ENCODE data around the gene RTN4IP1. TPM values are rescaled to one million over a fixed set of nuclear protein-coding genes. Genes with fewer than 3 reads are reported as not detected.
A peak's percentile ranks its signal among the peaks of the same experiment; 100 is the strongest.

The RTN4IP1 gene
- total and polyA plus RNA-seq, 11 donors, result 6.9 to 23.3 (median 13.6) TPM

- TF ChIP-seq POLR2A (IDR thresholded peaks at IDR 0.05) (no peak), CTCF (IDR thresholded peaks at IDR 0.05) (no peak)
- peaks cover 0 to 58% (median 8%) of the 10 kb centered on the region in 12 donors for H3K4me1 ChIP-seq
- H3K4me3 ChIP-seq, result no peak overlapping the region
- no peaks in the 10 kb centered on the region for H3K9me3 ChIP-seq
- peak overlapping the region in 6 of 12 donors; percentile 31 to 78 (median 38) for H3K27ac ChIP-seq
- DNase-seq (no peak), ATAC-seq (peak in 3 of 4 donors; percentile 44 to 70 (median 59))
- intact Hi-C loops (cut with DNase I), result no loop called here
- 32 to 56% (median 34%) methylated on average over 5 of the region's 5 CpGs for WGBS, 4 donors
- H3K36me3 ChIP-seq, result peaks cover 0 to 38% (median 0%) of the 10 kb centered on the region in 9 donors
- H3K27me3 ChIP-seq, result no peaks in the 10 kb centered on the region
Observed at GRCh38 chr6:106546691-106547414, 82.4 kb downstream of the RTN4IP1 start.

GRCh38 chr6:106546261-106546690 lies 83.0 kb downstream of the RTN4IP1 start:
- no peaks in the 10 kb centered on the region for H3K27me3 ChIP-seq
- DNase-seq (no peak), ATAC-seq (peak in 1 of 4 donors; percentile 53)
- peaks cover 0 to 44% (median 0%) of the 10 kb centered on the region in 9 donors for H3K36me3 ChIP-seq
- peak overlapping the region in 6 of 12 donors; percentile 31 to 78 (median 38) for H3K27ac ChIP-seq
- intact Hi-C loops (cut with DNase I), result no loop called here
- peaks cover 0 to 58% (median 8%) of the 10 kb centered on the region in 12 donors for H3K4me1 ChIP-seq
- TF ChIP-seq CTCF (IDR thresholded peaks at IDR 0.05) (no peak), POLR2A (IDR thresholded peaks at IDR 0.05) (no peak)
- H3K4me3 ChIP-seq, result no peak overlapping the region
- WGBS, 4 donors, result 44 to 56% (median 47%) methylated on average over 2 of the region's 2 CpGs
- no peaks in the 10 kb centered on the region for H3K9me3 ChIP-seq

DNA sequence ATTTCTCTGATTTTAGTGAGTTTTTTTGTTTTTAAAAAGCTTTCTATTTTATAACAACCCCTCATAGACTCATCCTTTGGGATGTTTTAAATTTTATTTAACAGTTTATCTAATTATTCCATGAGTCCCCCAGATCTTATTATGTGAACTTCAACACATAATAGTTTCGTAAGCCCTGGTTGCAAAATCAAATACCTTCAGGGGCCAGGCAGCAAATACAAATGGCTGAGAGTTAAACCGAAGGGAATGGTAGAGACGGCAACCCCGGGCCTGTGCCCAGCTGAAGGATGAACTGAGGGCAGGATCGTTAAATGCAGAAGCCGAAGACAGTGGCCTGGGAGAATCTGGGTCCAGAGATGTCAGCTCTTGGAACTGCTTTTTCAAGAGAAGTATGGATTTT lies 88.4 kb downstream of the RTN4IP1 start:
- Histone ChIP-seq H3K27ac (no peak overlapping the region), H3K4me3 (no peak overlapping the region), H3K4me1 (peaks cover 0 to 40% (median 0%) of the 10 kb centered on the region in 12 donors), H3K36me3 (peaks cover 0 to 35% (median 0%) of the 10 kb centered on the region in 9 donors), H3K27me3 (no peaks in the 10 kb centered on the region), H3K9me3 (no peaks in the 10 kb centered on the region)
- TF ChIP-seq POLR2A (IDR thresholded peaks at IDR 0.05), result no peak
- no peak for TF ChIP-seq CTCF (IDR thresholded peaks at IDR 0.05)
- ATAC-seq (no peak), DNase-seq (no peak)
- intact Hi-C loops (cut with DNase I), result no loop called here
- WGBS, 4 donors, result 91 to 94% (median 93%) methylated on average over 6 of the region's 6 CpGs

DNA sequence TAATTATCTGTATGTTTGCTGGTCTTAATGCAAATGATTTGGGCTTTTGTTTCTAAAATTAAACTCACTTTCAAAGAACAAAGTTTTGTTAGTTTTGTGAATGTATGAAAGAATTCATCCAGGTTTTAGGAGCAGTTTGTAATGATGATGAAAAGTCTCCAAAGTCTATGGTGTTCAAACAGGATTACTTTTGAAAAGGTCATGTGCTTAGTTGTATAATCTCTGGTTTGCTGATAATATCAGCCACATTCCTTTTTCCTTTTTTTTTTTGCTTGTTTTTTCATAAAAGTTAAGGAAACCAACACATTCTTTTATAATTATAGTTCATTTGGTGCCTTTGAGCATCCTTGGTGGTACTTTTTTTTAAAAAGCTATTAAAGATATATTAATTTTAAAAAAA lies 88.9 kb downstream of the RTN4IP1 start:
- no peak overlapping the region for H3K4me3 ChIP-seq
- ATAC-seq (no peak), DNase-seq (no peak)
- peaks cover 0 to 36% (median 0%) of the 10 kb centered on the region in 12 donors for H3K4me1 ChIP-seq
- H3K27ac ChIP-seq, result peak overlapping the region in 1 of 12 donors; percentile 78
- H3K9me3 ChIP-seq, result no peaks in the 10 kb centered on the region
- intact Hi-C loops (cut with DNase I), result no loop called here
- peaks cover 0 to 36% (median 0%) of the 10 kb centered on the region in 9 donors for H3K36me3 ChIP-seq
- no peaks in the 10 kb centered on the region for H3K27me3 ChIP-seq
- TF ChIP-seq POLR2A (IDR thresholded peaks at IDR 0.05) (no peak), CTCF (IDR thresholded peaks at IDR 0.05) (no peak)
